ENCODE data around the gene PRKD2. TPM values are rescaled to one million over a fixed set of nuclear protein-coding genes. Genes with fewer than 3 reads are reported as not detected.

PRKD2 gene
- total and polyA plus RNA-seq, 2 of the 8 experiments (the other 6 are each of a cell fraction or from before 2014, with no cell fraction given), result 24.4 to 63.8 TPM

- no peak for TF ChIP-seq JUN (IDR thresholded peaks at IDR 0.05; ENCODE audit: low read depth, low read length)
- TF ChIP-seq POU5F1 (IDR thresholded peaks at IDR 0.05; ENCODE audit: low read depth, low read length), result no peak
- no peak for TF ChIP-seq HDAC6 (IDR thresholded peaks at IDR 0.05; ENCODE audit: low read depth, low read length)
- TF ChIP-seq MAX (IDR thresholded peaks at IDR 0.05), result no peak
- no peak for TF ChIP-seq CHD7 (IDR thresholded peaks at IDR 0.05; ENCODE audit: insufficient replicate concordance, low read length)
- no peak for TF ChIP-seq SP4 (IDR thresholded peaks at IDR 0.05; ENCODE audit: low read length)
Observed at GRCh38 chr19:46731584-46731983, 14.7 kb upstream of the PRKD2 start (continued).

Data from H1 (cell line).